ENCODE measurements around the gene VPS45.
"Not testable (repeated sequence)": the region's sequence is repeated elsewhere in the genome, so short reads cannot be mapped to it uniquely, and the experiment has no call there.

The VPS45 gene

GRCh38 chr1:150162582-150162861 lies 94.9 kb downstream of the VPS45 start:
- DNase-seq, result no peak

DNA sequence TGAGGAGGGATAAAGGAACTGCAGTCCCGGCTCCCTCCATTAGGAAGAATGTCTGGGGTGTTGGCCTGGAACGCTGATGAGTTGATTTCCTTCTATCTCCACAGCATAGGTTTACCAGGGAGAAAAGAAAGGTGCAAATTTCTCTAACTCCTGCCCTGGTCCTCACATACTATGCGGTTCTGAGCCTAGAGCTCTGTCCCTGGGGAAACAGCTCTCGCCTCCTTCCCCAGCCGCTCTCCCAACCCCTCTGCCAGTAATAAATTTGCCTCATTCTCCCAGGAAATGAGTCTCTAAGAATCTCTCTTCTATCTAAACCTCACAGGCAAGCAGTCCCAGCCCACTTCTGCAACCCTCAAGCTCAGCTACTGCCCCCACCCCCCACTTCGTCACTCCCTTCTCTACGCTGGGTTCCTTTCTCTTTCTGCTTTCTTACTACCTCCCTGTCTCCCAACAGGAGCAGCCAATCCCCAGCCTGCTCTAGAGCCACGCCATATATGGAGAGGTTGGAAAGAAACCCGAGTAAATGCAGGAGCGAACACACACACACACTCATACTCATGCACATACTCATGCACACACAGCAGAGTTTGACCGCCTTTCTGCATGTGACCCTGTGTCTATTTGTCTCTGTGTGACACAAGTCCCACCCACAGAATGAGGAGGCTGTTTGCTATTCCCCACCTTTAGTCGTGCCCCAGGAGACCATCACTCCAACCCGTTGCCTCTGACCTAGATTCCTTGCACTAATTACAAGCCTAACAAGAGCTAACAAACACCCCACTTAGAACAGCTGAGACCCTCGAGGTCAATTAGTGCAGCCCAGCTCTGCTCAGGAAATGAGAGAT lies 95.5 kb downstream of the VPS45 start:
- peak; percentile 100 for DNase-seq

GRCh38 chr1:150164224-150164623 lies 96.6 kb downstream of the VPS45 start:
- no peak for DNase-seq

GRCh38 chr1:150164779-150165178 lies 97.2 kb downstream of the VPS45 start:
- no peak for DNase-seq

GRCh38 chr1:150165622-150166612 lies 98.3 kb downstream of the VPS45 start:
- DNase-seq, result peak; percentile 62

DNA sequence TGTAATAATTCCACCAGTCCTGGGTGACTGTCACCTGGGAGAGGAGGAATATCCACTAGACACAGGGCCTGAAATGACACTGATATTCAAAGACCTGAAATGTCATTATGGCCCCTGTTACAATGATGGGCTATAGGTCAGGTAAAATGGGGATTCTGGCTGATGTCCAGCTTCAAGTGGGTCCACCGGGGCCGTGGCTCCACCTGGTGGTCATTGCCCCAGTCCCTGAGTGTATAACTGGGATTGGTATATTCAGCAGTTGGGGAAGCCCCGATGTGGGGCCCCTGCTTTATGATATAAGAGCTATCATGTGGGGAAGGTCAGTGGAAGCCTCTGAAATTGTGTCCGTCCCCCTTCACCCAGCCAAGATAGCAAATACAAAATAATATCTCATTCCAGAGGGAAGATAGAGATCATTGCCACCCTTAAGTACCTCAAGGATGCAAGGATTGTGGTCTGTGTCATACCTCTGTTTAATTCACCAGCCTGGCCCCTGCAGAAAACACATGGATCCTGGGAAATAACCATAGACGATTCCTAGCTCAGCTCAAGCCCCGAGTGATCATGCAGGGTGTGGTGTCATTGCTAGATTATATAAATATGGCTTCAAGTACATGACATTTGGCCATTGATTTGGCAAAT lies 101.5 kb downstream of the VPS45 start:
- DNase-seq, result peak; percentile 64

DNA sequence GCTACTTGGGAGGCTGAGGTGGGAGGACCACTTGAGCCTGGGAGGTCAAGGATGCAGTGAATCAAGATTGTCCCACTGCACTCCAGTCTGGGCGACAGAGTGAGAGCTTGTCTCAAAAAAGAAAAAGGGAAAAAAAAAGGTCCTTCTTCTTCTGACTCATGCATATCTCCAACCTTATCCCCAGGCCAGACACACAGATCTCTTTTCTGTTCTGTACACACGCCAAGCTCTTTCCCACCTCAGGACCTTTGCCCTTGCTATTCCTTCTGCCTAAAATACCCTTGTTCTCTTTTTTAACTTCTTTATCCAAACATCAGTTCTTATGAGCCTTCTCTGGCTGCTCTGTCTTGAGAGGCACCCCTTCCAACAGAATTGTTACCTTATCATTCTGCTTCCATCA lies 104.2 kb downstream of the VPS45 start:
- DNase-seq, result no peak

DNA sequence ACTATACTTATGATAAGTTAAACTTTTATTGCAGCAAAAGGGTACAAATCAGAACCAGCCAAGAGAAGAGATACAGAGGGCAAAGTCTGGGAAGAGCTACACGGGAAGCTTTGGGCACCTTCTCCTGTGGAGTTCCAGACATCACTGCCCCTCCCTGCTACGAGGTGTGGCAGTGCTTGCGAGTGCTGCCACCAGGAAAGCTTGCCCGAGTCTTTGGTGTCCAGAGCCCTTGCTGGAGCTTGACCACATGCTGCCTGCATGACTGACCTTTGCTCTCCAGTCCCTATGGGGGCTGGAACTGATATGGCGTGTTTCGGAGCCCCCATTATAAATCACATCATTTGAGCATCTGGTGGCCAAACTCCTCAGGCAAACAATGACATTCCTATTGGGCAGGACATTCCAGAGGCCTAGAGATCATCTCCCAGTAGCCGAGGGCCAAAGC lies 105.6 kb downstream of the VPS45 start:
- no peak for DNase-seq

DNA sequence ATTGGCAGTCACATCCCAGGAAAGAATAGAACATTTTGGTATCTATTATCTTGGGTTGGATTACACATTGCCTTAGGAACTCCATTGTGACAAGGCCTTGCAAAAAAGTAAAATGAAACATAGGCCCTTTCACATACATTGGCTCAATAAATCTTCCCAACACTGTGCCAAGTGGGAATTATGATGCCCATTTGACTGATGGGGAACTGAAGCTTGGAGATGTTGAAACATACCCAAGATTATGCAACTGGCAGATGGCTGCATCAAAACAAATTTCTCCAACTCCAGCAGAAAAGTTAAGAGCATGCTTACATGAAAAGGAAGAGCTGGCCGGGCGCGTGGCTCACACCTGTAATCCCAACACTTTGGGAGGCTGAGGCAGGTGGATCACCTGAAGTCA lies 109.0 kb downstream of the VPS45 start:
- DNase-seq, result no peak

GRCh38 chr1:150178548-150178947 lies 111.0 kb downstream of the VPS45 start:
- no peak for DNase-seq

DNA sequence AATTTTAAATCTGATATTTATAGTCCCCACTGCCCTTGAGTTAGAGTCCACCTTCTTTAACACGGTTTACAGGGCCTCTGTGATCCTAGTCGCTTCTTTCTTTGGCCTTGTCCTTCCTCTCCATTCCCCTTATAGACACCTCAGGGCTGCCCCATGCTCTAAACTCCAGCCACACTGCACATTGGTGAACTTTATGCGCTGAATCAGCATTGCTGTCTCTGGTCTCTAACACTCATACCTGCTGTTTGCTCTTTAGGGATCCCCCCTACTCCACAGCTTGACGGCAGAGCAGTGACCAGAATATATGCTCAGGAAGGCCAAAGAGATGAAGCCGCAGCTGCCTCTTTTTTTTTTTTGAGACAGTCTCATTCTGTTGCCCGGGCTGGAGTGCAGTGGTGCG lies 112.3 kb downstream of the VPS45 start:
- DNase-seq, result no peak

GRCh38 chr1:150180474-150180873 lies 112.9 kb downstream of the VPS45 start:
- DNase-seq, result no peak

- no peak for DNase-seq
Measured at GRCh38 chr1:150182247-150182646, 114.7 kb downstream of the VPS45 start.

- DNase-seq, result no peak
Measured at GRCh38 chr1:150183061-150183460, 115.5 kb downstream of the VPS45 start.

GRCh38 chr1:150185481-150185880 lies 117.9 kb downstream of the VPS45 start:
- DNase-seq, result no peak

DNA sequence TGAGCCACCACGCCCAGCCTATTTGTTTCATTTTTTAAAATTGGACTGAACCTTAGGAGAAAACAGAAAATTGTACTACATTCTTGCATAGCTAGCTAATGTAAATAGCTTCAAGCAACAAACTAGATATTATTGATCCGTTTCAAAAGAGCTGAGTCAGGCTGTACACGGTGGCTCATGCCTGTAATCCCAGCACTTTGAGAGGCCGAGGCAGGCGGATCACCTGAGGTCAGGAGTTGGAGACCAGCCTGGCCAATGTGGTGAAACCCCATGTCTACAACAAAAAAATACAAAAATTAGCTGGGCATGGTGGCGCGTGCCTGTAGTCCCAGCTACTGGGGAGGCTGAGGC lies 118.8 kb downstream of the VPS45 start:
- DNase-seq, result not testable (repeated sequence)

DNA sequence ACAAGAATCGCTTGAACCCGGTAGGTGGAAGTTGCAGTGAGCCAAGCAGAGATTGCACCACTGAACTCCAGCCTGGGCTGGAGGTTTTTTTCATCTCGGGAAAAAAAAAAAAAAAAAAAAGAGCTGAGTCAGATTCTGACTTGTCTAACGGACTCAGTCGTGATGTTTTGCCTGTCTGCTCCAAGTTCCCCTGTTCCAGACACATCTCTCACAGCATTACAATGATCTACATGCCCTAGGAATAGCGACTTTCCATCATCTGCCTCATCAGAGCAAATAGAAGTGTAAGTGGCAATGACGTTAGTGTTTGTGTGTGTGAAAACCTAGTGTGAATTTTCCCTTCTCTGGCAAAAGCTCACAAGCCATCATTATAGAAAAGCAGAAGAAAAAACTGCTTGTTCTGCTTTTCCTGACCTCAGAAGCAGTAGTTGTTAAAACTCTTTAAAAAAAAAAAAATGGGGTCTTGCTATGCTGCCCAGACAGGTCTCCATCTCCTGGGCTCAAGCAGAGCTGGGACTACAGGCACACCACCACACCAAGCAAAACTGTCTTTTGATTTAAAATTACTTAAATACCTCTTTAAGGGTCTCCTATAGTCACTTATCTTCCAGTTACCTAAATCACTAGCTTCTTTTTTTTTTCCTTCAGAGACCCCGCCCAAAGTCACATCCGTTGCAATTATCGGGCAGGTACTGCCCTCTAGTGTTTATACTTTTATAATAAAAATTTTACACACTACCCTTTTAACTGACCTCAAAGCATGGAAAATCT lies 119.4 kb downstream of the VPS45 start:
- peak; percentile 75 for DNase-seq

DNA sequence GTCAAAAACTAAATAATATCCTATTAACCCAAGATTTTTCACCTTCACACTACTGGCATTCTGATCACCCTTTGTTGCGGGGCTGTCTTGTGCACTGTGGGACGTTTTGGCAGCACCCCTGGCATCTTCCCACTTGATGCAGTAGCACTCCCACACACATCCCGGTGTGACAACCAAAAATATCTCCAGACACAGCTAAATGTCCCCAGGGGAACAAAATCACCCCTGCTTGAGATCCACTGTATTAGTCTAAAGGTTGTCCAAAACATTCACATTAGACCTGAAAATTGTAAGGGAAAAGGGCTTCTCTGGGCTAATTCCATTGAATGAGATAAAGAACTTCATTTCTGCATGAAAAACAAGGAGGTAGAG lies 120.0 kb downstream of the VPS45 start:
- no peak for DNase-seq

- DNase-seq, result peak; percentile 93
Measured at GRCh38 chr1:150192012-150192411, 124.4 kb downstream of the VPS45 start.

GRCh38 chr1:150194381-150195031 lies 126.9 kb downstream of the VPS45 start:
- peak; percentile 90 for DNase-seq

All from fibroblast of skin of right biceps (primary cell).